IMR-90 (cell line): ENCODE measurements around the gene SORD. TPM values are rescaled to one million over a fixed set of nuclear protein-coding genes. Genes with fewer than 3 reads are reported as not detected.
A peak's percentile ranks its signal among the peaks of the same experiment; 100 is the strongest.

Experiments
- ATAC-seq: fragments of 200-7000 bp; cut with Tn5 transposase; 2 replicates; pipeline ENCODE4 v1.9.1; 2020; ENCODE audit warnings: low read depth, mild to moderate bottlenecking, moderate library complexity
- BruUV-seq: library from RNA; stranded (reverse); fragments of 400-500 nt; replicated peaks from 2 replicates; lab custom pipeline; 2021; lab: Mats Ljungman, UMichigan
- CTCF ChIA-PET: fragments of 300-600 bp; formaldehyde crosslinking; extraction: SDS; loops from one replicate; lab custom pipeline; 2021; ENCODE audit warnings: antibody characterized with exemption; lab: Yijun Ruan, JAX
- POLR2A ChIA-PET: fragments of 300-600 bp; sonication (Branson Sonifier 250); formaldehyde crosslinking; loops from one replicate; lab custom pipeline; 2022; ENCODE audit warnings: antibody characterized with exemption; ENCODE audit not compliant: unreplicated experiment; lab: Charles Lee
- DNase-seq: peaks from one replicate; pipeline ENCODE4 v3.0.0; 2013
- H2AFZ ChIP-seq: replicated peaks from 2 replicates; pipeline ENCODE3; 2013; ENCODE audit warnings: low read length, mild to moderate bottlenecking; ENCODE audit not compliant: poor library complexity
- H2AK5ac ChIP-seq: 2 replicates; pipeline ENCODE4 v1.6.1; 2013; ENCODE audit warnings: low read depth, low read length, inconsistent platforms
- H2AK9ac ChIP-seq: replicated peaks from 2 replicates; pipeline ENCODE3; 2013; ENCODE audit warnings: mild to moderate bottlenecking, low read depth, low read length, moderate library complexity; ENCODE audit not compliant: poor library complexity
- H2BK120ac ChIP-seq: 2 replicates; pipeline ENCODE4 v1.6.1; 2013; ENCODE audit warnings: low read depth, low read length, inconsistent platforms
- H2BK15ac ChIP-seq: 3 replicates; pipeline ENCODE4 v1.6.1; 2013; ENCODE audit warnings: low read depth, low read length, inconsistent platforms
- H2BK20ac ChIP-seq: 2 replicates; pipeline ENCODE4 v1.6.1; 2013; ENCODE audit warnings: low read depth, mild to moderate bottlenecking, inconsistent platforms, low read length, moderate library complexity
- H2BK5ac ChIP-seq: 2 replicates; pipeline ENCODE4 v1.6.1; 2013; ENCODE audit warnings: mild to moderate bottlenecking, low read depth, low read length, inconsistent platforms; ENCODE audit not compliant: poor library complexity, severe bottlenecking
- H3K14ac ChIP-seq: replicated peaks from 2 replicates; pipeline ENCODE4 v1.6.1; 2013; ENCODE audit warnings: low read depth, low read length, inconsistent platforms
- H3K18ac ChIP-seq: 2 replicates; pipeline ENCODE4 v1.6.1; 2013; ENCODE audit warnings: low read depth, low read length, control low read depth
- H3K23ac ChIP-seq: 2 replicates; pipeline ENCODE4 v1.6.1; 2013; ENCODE audit warnings: low read depth, low read length, inconsistent platforms
- H3K27ac ChIP-seq: 2 replicates; pipeline ENCODE4 v1.5.1; 2013; ENCODE audit warnings: mild to moderate bottlenecking, control low read depth, low read length; ENCODE audit not compliant: insufficient read depth
- H3K27me3 ChIP-seq: 2 replicates; pipeline ENCODE4 v1.6.1; 2013; ENCODE audit warnings: low read length; ENCODE audit not compliant: control insufficient read depth, insufficient read depth
- H3K36me3 ChIP-seq: 2 replicates; pipeline ENCODE4 v1.6.1; 2013; ENCODE audit warnings: low read length, mixed read lengths; ENCODE audit not compliant: control insufficient read depth, insufficient read depth
- H3K4ac ChIP-seq: 2 replicates; pipeline ENCODE4 v1.6.1; 2013; ENCODE audit warnings: low read depth, low read length, inconsistent platforms
- H3K4me1 ChIP-seq: 2 replicates; pipeline ENCODE4 v1.6.1; 2013; ENCODE audit warnings: low read length, mixed read lengths; ENCODE audit not compliant: control insufficient read depth, insufficient read depth
- H3K4me2 ChIP-seq: 2 replicates; pipeline ENCODE4 v1.6.1; 2013; ENCODE audit warnings: low read depth, mild to moderate bottlenecking, control low read depth, low read length, moderate library complexity
- H3K4me3 ChIP-seq: 2 replicates; pipeline ENCODE4 v1.5.1; 2013; ENCODE audit warnings: low read depth, mild to moderate bottlenecking, control low read depth, low read length, moderate library complexity; ENCODE audit not compliant: insufficient read depth
- H3K56ac ChIP-seq: 2 replicates; pipeline ENCODE4 v1.6.1; 2013; ENCODE audit warnings: low read length, inconsistent platforms; ENCODE audit not compliant: insufficient read depth; ENCODE audit errors: extremely low read depth
- H3K79me1 ChIP-seq, 2 experiments: 2 replicates each; pipeline ENCODE4 v1.6.1; 2013; ENCODE audit warnings: low read length in 2 of 2, inconsistent platforms in 1 of 2, low read depth in 1 of 2
- H3K9ac ChIP-seq: 2 replicates; pipeline ENCODE4 v1.6.1; 2013; ENCODE audit warnings: low read depth, low read length, control low read depth
- H3K9me1 ChIP-seq: 2 replicates; pipeline ENCODE4 v1.6.1; 2013; ENCODE audit warnings: low read length, inconsistent platforms; ENCODE audit not compliant: insufficient read depth
- H3K9me3 ChIP-seq: 2 replicates; pipeline ENCODE4 v1.6.1; 2013; ENCODE audit warnings: low read length; ENCODE audit not compliant: control insufficient read depth, insufficient read depth
- H4K20me1 ChIP-seq: 2 replicates; pipeline ENCODE4 v1.6.1; 2013; ENCODE audit warnings: low read length, inconsistent platforms; ENCODE audit not compliant: insufficient read depth
- H4K5ac ChIP-seq: 2 replicates; pipeline ENCODE4 v1.6.1; 2013; ENCODE audit warnings: mild to moderate bottlenecking, low read depth, low read length, control low read depth
- H4K8ac ChIP-seq, 2 experiments: 2 replicates each; pipeline ENCODE4 v1.6.1; 2013; ENCODE audit warnings: low read depth in 2 of 2, low read length in 2 of 2, control low read depth in 1 of 2, inconsistent platforms in 1 of 2
- H4K91ac ChIP-seq: 2 replicates; pipeline ENCODE4 v1.6.1; 2013; ENCODE audit warnings: low read depth, low read length, inconsistent platforms; ENCODE audit not compliant: insufficient read depth
- MAFK ChIP-seq: IDR thresholded peaks from 2 replicates; pipeline ENCODE4 v1.6.1; 2012; ENCODE audit warnings: low read depth, low read length, improper control_type of control experiment
- MXI1 ChIP-seq: IDR thresholded peaks from 2 replicates; pipeline ENCODE4 v1.6.1; 2012; ENCODE audit warnings: low read depth, mild to moderate bottlenecking, low read length, moderate library complexity, borderline replicate concordance
- RCOR1 ChIP-seq: IDR thresholded peaks from 2 replicates; pipeline ENCODE4 v1.6.1; 2012; ENCODE audit warnings: mild to moderate bottlenecking, low read length, improper control_type of control experiment; ENCODE audit not compliant: insufficient replicate concordance
- SMC3 ChIP-seq: fragments of 150-350 bp; IDR thresholded peaks from 2 replicates; pipeline ENCODE4 v1.6.1; 2016; ENCODE audit warnings: low read depth, mild to moderate bottlenecking, antibody characterized with exemption, low read length, moderate library complexity
- WGBS, 2 experiments: methylation state at CpG; one replicate each; pipeline versions ENCODE4 v1.1.5 to v1.1.7; 2013; ENCODE audit warnings: missing lambda C conversion rate in 2 of 2; ENCODE audit not compliant: insufficient read length in 1 of 2; ENCODE audit errors: extremely low coverage in 2 of 2; 5-methylcytosine and 5-hydroxymethylcytosine counted together
- dilution Hi-C: fragments of 300-500 bp; cut with HindIII; formaldehyde crosslinking; loops from one replicate; pipeline ENCODE4 v1.14.3; 2018; ENCODE audit warnings: low sequenced_read_pairs; ENCODE audit not compliant: unreplicated experiment
- in situ Hi-C: fragments of 300-500 bp; cut with MboI; formaldehyde crosslinking; loops from 3 replicates; pipeline ENCODE4 v1.14.3; 2019; ENCODE audit warnings: low sequenced_read_pairs, inconsistent platforms, mixed read lengths
- intact Hi-C: fragments of 100-400 bp; cut with micrococcal nuclease; formaldehyde crosslinking; loops from 2 replicates; pipeline ENCODE4 v1.10.0; 2022
- polyA plus RNA-seq, 3 experiments: library from polyadenylated mRNA; depleted of rRNA; stranded (reverse); fragments of >200 nt; gene quantifications; 2 replicates each; pipeline ENCODE4 v1.2.3, GENCODE V29; 2012; ENCODE audit warnings: low replicate concordance in 1 of 3
- total RNA-seq: library from RNA; depleted of rRNA; stranded (reverse); fragments of >200 nt; gene quantifications from 2 replicates; pipeline ENCODE4 v1.2.3, GENCODE V29; 2012
- TF ChIP-seq, protein P1 (sequence below): conservative IDR thresholded peaks from 2 replicates; pipeline ENCODE4 v1.5.1; 2012; ENCODE audit warnings: mild to moderate bottlenecking, low read depth, low read length, improper control_type of control experiment

SORD gene
- total and polyA plus RNA-seq, 2 of the 4 experiments (the other 2 are of a cell fraction) = 27.6 to 34.2 TPM

DNA sequence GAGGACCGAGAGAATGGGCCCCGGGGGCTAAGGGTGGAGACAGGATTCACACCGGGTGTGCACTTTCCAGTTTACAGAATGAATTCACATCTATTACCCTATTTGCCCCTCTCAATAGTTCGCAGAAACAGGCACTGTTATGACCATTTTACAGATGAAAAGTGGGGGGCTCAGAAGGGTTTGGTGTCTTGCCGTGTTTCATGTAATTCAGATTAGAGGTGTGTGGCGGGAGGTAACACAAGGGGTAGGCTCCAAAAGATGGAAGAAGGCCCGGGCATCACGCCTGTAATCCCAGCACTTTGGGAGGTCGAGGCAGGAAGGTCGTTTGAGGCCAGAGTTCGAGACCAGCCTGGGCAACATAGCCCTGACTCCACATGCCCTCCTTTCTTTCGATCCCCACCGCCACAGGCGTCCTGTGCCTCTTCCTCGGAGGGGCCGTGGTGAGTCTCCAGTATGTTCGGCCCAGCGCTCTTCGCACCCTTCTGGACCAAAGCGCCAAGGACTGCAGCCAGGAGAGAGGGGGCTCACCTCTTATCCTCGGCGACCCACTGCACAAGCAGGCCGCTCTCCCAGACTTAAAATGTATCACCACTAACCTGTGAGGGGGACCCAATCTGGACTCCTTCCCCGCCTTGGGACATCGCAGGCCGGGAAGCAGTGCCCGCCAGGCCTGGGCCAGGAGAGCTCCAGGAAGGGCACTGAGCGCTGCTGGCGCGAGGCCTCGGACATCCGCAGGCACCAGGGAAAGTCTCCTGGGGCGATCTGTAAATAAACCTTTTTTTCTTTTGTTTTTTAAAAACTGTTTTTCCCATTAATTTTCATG lies 94.5 kb downstream of the SORD start:
- Histone ChIP-seq H3K9me3 (no peaks in the 10 kb centered on the region), H3K27me3 (peaks cover 52% of the 10 kb centered on the region), H2BK15ac (no peak overlapping the region), H4K5ac (no peak overlapping the region), H2BK20ac (no peak overlapping the region), H3K27ac (no peak overlapping the region), H3K18ac (no peak overlapping the region), H3K4me3 (no peak overlapping the region), H3K23ac (no peak overlapping the region), H3K9me1 (no peaks in the 10 kb centered on the region), H3K36me3 (no peaks in the 10 kb centered on the region), H3K4me2 (peak overlapping the region; percentile 41; the same call in 1 of the 2 replicates), H4K91ac (no peak overlapping the region), H3K9ac (no peak overlapping the region), H3K14ac (no peak overlapping the region), H2BK120ac (no peak overlapping the region), H3K4me1 (peaks cover 3% of the 10 kb centered on the region), H4K8ac (no peak overlapping the region; a peak in 1 of 4 replicates), H3K56ac (no peak overlapping the region), H2BK5ac (no peak overlapping the region), H2AFZ (peak overlapping the region; percentile 86), H3K4ac (no peak overlapping the region), H4K20me1 (no peaks in the 10 kb centered on the region), H2AK5ac (no peak overlapping the region), H2AK9ac (no peak overlapping the region), H3K79me1 (no peaks in the 10 kb centered on the region)
- peak; percentile 36 for ATAC-seq
- no peak for TF ChIP-seq SMC3
- TF ChIP-seq MXI1 = no peak
- TF ChIP-seq MAFK = no peak
- TF ChIP-seq RCOR1 = no peak
- TF ChIP-seq, protein P1, sequence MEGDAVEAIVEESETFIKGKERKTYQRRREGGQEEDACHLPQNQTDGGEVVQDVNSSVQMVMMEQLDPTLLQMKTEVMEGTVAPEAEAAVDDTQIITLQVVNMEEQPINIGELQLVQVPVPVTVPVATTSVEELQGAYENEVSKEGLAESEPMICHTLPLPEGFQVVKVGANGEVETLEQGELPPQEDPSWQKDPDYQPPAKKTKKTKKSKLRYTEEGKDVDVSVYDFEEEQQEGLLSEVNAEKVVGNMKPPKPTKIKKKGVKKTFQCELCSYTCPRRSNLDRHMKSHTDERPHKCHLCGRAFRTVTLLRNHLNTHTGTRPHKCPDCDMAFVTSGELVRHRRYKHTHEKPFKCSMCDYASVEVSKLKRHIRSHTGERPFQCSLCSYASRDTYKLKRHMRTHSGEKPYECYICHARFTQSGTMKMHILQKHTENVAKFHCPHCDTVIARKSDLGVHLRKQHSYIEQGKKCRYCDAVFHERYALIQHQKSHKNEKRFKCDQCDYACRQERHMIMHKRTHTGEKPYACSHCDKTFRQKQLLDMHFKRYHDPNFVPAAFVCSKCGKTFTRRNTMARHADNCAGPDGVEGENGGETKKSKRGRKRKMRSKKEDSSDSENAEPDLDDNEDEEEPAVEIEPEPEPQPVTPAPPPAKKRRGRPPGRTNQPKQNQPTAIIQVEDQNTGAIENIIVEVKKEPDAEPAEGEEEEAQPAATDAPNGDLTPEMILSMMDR = no peak
- no peak for DNase-seq
- 35% methylated on average over 8 of the region's 33 CpGs; no CpG with 5 or more reads in 1 of the 2 experiments for WGBS, 2 experiments
- dilution Hi-C loops (no loop called here), intact Hi-C loops (loop anchor here (1.0 to 5.0 kb wide), 5 partner anchors 59 to 265 kb away; partner anchors contain the start of gene SORD), in situ Hi-C loops (no loop called here)
- ChIA-PET POLR2A (no interaction called here), CTCF (interaction anchor here (0.5 to 1.6 kb wide), 23 partner anchors 9 to 237 kb away, joined by 3 to 16 read pairs (median 4); no protein-coding TSS in a partner anchor)
- no TSS peak for BruUV-seq
